HEK293T (cell line): Measurements from ENCODE around the gene WBP1.

Experiments used
- CTCF ChIA-PET: fragments of 350-600 bp; formaldehyde crosslinking; extraction: SDS; loops from one replicate; lab custom pipeline; 2021; ENCODE audit warnings: antibody characterized with exemption, inconsistent platforms; lab: Yijun Ruan, JAX
- POLR2A ChIA-PET: fragments of 350-600 bp; formaldehyde crosslinking; extraction: SDS; loops from one replicate; lab custom pipeline; 2020; ENCODE audit warnings: antibody characterized with exemption, inconsistent platforms; lab: Yijun Ruan, JAX
- DNase-seq: peaks from one replicate; pipeline ENCODE4 v3.0.0; 2012; ENCODE audit warnings: mixed read lengths; ENCODE audit errors: extremely low spot score
- ARNT ChIP-seq: fragments of 450-650 bp; IDR thresholded peaks from 2 replicates; pipeline ENCODE4 v1.6.1; 2017; ENCODE audit warnings: mild to moderate bottlenecking
- BHLHE40 ChIP-seq: fragments of 450-650 bp; IDR thresholded peaks from 2 replicates; pipeline ENCODE4 v1.6.1; 2016; ENCODE audit warnings: mild to moderate bottlenecking, moderate library complexity, borderline replicate concordance
- CTBP1 ChIP-seq: fragments of 450-650 bp; IDR thresholded peaks from 2 replicates; pipeline ENCODE4 v1.6.1; 2016; ENCODE audit warnings: borderline replicate concordance
- ELF4 ChIP-seq: fragments of 450-650 bp; IDR thresholded peaks from 2 replicates; pipeline ENCODE4 v1.6.1; 2017; ENCODE audit warnings: antibody characterized with exemption
- FOXA1 ChIP-seq: fragments of 450-650 bp; IDR thresholded peaks from 2 replicates; pipeline ENCODE4 v1.6.1; 2016; ENCODE audit warnings: mild to moderate bottlenecking
- FOXK2 ChIP-seq: fragments of 450-650 bp; IDR thresholded peaks from 2 replicates; pipeline ENCODE4 v1.6.1; 2016; ENCODE audit warnings: mild to moderate bottlenecking
- FOXM1 ChIP-seq: fragments of 450-650 bp; IDR thresholded peaks from 2 replicates; pipeline ENCODE4 v1.6.1; 2017; ENCODE audit warnings: mild to moderate bottlenecking, borderline replicate concordance
- HDGF ChIP-seq: fragments of 450-650 bp; IDR thresholded peaks from 2 replicates; pipeline ENCODE4 v1.6.1; 2017; ENCODE audit warnings: antibody characterized with exemption, borderline replicate concordance
- L3MBTL2 ChIP-seq: fragments of 450-650 bp; conservative IDR thresholded peaks from 2 replicates; pipeline ENCODE4 v1.6.1; 2016; ENCODE audit warnings: mild to moderate bottlenecking
- LEF1 ChIP-seq: fragments of 450-650 bp; IDR thresholded peaks from 2 replicates; pipeline ENCODE4 v1.6.1; 2017; ENCODE audit warnings: mild to moderate bottlenecking, borderline replicate concordance
- NFRKB ChIP-seq: fragments of 450-650 bp; IDR thresholded peaks from 2 replicates; pipeline ENCODE4 v1.6.1; 2016; ENCODE audit warnings: mild to moderate bottlenecking, moderate library complexity
- SP1 ChIP-seq: fragments of 450-650 bp; IDR thresholded peaks from 2 replicates; pipeline ENCODE4 v1.6.1; 2017
- SUZ12 ChIP-seq: fragments of 450-650 bp; IDR thresholded peaks from 2 replicates; pipeline ENCODE4 v1.6.1; 2016; ENCODE audit warnings: mild to moderate bottlenecking
- TARDBP ChIP-seq: fragments of 450-650 bp; IDR thresholded peaks from 2 replicates; pipeline ENCODE4 v1.6.1; 2016
- ZNF384 ChIP-seq: fragments of 450-650 bp; IDR thresholded peaks from 2 replicates; pipeline ENCODE4 v1.6.1; 2016
- TF ChIP-seq, protein P1 (sequence below): fragments of 450-650 bp; IDR thresholded peaks from 2 replicates; pipeline ENCODE4 v1.6.1; 2016

Gene WBP1

DNA sequence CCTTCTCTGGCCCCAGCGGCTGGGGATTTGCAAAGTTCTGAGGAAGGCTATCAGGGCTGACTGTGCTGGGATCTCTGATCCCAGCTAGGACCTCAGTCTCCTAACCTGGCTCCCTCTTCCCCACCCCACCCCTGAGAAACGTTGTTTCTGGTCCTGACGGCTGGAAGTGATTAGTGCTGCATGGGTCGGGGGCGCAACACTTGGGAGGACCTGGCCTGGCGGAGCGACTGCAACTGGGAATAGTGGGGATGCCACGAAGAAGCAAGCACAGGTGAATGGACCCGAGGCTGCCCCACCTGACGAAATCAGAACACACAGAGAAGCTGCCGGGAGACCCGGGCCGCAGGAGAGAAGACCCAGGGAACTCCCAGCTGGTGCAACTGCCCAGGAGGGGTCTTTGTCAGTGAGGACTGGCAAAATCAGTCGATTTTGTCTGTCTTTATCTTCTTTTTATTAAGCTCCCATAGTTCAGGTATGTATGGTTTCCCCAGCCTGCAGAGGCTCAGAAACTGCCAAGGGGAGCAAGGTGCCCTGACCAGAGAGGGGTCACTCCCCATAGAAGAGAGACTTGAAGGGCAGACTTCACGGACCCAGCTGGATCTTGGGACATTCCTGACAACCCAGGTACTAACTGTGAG, 41.8 kb downstream of the WBP1 start:
- DNase-seq, result no peak
- CTCF ChIA-PET, result no interaction called here
- no peak for TF ChIP-seq SUZ12
- TF ChIP-seq L3MBTL2, result no peak
- no peak for TF ChIP-seq ARNT
- TF ChIP-seq FOXK2, result no peak
- TF ChIP-seq, protein P1, sequence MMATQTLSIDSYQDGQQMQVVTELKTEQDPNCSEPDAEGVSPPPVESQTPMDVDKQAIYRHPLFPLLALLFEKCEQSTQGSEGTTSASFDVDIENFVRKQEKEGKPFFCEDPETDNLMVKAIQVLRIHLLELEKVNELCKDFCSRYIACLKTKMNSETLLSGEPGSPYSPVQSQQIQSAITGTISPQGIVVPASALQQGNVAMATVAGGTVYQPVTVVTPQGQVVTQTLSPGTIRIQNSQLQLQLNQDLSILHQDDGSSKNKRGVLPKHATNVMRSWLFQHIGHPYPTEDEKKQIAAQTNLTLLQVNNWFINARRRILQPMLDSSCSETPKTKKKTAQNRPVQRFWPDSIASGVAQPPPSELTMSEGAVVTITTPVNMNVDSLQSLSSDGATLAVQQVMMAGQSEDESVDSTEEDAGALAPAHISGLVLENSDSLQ, result no peak
- no peak for TF ChIP-seq ZNF384
- no peak for TF ChIP-seq NFRKB
- TF ChIP-seq SP1, result no peak
- TF ChIP-seq ELF4, result no peak
- no peak for TF ChIP-seq CTBP1
- no peak for TF ChIP-seq FOXA1
- no peak for TF ChIP-seq LEF1
- TF ChIP-seq HDGF, result no peak
- no peak for TF ChIP-seq BHLHE40
- no peak for TF ChIP-seq FOXM1
- TF ChIP-seq TARDBP, result no peak
- POLR2A ChIA-PET, result interaction anchor here (1.0 to 2.9 kb wide), 4 partner anchors 9 to 31 kb away, joined by 3 to 18 read pairs (median 7); partner anchors contain the start of genes CCDC142, MRPL53 and TTC31

- ChIA-PET CTCF (no interaction called here), POLR2A (interaction anchor here (1.0 to 2.9 kb wide), 5 partner anchors 10 to 88 kb away, joined by 3 to 18 read pairs (median 5); partner anchors contain the start of genes CCDC142, MRPL53 and TTC31)
- no peak for DNase-seq
- TF ChIP-seq ARNT (no peak), L3MBTL2 (no peak), FOXM1 (no peak), ZNF384 (no peak), SUZ12 (no peak), TARDBP (no peak), FOXA1 (no peak), FOXK2 (no peak), LEF1 (no peak), ELF4 (no peak), SP1 (no peak), NFRKB (no peak), CTBP1 (no peak), BHLHE40 (no peak), HDGF (no peak)
- TF ChIP-seq, protein P1, result no peak
Measured at GRCh38 chr2:74500578-74500946, 42.3 kb downstream of the WBP1 start.

DNA sequence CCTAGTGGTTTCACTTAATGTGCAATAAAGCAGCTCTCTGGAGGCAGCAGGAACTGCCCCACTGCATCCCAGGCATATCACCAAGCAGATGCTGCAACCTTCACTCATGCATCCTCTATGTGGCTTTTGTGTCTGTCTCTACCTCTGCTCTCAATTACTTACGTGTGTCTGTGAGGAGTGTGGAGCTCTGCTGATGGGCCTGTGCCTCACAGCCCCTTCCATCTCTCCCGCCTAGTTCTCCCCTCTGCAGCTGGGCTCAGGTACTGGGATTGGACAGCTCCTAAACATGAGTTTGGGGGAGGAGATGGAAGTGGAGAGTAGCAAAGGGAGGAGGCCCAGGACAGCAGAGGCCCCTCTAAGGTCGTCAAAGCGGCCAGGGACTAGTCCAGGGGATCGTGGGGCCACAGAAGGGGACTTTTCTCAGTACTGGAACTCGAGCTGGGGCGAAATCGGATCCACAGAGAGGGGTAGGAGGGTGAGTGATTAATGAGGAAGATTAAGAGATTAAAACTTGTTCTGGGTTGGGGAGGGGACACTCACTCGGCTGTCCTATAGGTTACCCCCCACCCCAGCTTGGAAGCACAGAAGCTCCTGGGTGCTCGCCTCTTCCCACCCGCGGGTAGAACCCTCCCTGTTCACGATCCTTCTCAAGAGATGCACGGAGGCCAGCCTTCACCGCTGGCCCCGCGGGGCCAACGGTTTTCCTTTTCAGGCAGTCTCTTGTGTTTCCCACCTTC, 43.3 kb downstream of the WBP1 start:
- CTCF ChIA-PET, result interaction anchor here (0.6 kb wide), 1 partner anchor 15 kb away, joined by 5 read pairs; no protein-coding TSS in a partner anchor

DNA sequence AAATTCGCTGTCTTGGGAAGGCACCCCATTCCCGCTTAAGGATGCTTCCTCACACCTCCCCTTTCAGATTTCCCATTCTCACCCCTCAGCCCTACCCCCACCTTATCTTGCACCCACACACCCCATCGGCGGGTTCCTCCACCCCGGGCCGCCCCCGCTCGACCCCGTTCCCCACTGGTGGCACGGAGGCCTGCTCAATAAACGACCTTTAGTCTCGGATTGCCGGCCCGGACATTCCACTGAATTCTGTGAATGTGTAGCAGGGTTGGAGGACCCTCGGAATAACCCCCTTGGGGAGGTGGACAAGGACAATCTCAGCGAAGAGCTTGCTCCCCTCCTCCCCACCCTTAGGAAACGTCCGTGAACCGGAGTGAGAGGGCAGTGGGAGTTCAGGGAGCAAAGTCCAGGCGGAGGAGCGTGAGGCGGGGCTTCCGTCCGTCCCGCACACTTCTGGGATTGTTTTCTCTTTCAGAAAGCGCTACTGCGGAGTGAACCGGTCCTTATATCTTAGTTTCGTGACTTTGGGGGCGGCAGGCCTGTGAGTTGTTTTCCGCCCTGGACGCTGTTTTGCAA, 44.0 kb downstream of the WBP1 start:
- ChIA-PET CTCF (no interaction called here), POLR2A (interaction anchor here (1.3 to 2.9 kb wide), 3 partner anchors 8 to 29 kb away, joined by 3 to 18 read pairs (median 9); partner anchors contain the start of genes CCDC142 and TTC31)
- TF ChIP-seq CTBP1, result no peak
- TF ChIP-seq FOXK2, result no peak
- no peak for TF ChIP-seq L3MBTL2
- TF ChIP-seq LEF1, result no peak
- no peak for TF ChIP-seq FOXM1
- peak; percentile 23 for DNase-seq

More for the DNA sequence above, 43.3 kb downstream of the WBP1 start:
- POLR2A ChIA-PET, result interaction anchor here (1.0 to 2.9 kb wide), 5 partner anchors 9 to 87 kb away, joined by 3 to 18 read pairs (median 5); partner anchors contain the start of genes CCDC142 and TTC31
- TF ChIP-seq SUZ12 (no peak), ZNF384 (no peak), FOXA1 (no peak), SP1 (no peak), FOXK2 (no peak), CTBP1 (no peak), ELF4 (no peak), ARNT (no peak), HDGF (no peak), LEF1 (no peak), FOXM1 (no peak), TARDBP (no peak), NFRKB (no peak), BHLHE40 (no peak), L3MBTL2 (no peak)
- TF ChIP-seq, protein P1, result no peak
- no peak for DNase-seq
